Measurements from ENCODE around the gene MYO1G.

Gene MYO1G

GRCh38 chr7:45015313-45015712 is 36.5 kb upstream of the MYO1G start:
- TF ChIP-seq POLR2AphosphoS5 (IDR thresholded peaks at IDR 0.05; ENCODE audit: low read depth, low read length), result no peak
- no peak for TF ChIP-seq POLR2A (IDR thresholded peaks at IDR 0.05; ENCODE audit: low read depth, low read length)
- no peak for TF ChIP-seq TAF1 (IDR thresholded peaks at IDR 0.05; ENCODE audit: borderline replicate concordance, low read depth, low read length)

GRCh38 chr7:45013465-45013967 is 34.7 kb upstream of the MYO1G start:
- FAIRE-seq, result no peak

More at GRCh38 chr7:45015313-45015712, 36.5 kb upstream of the MYO1G start:
- DNase-seq (ENCODE audit: insufficient read length), result no peak
- FAIRE-seq, result peak; percentile 42

GRCh38 chr7:45007571-45008328 is 28.9 kb upstream of the MYO1G start:
- FAIRE-seq, result no peak
- DNase-seq (ENCODE audit: insufficient read length), result no peak
- TF ChIP-seq TAF1 (IDR thresholded peaks at IDR 0.05; ENCODE audit: borderline replicate concordance, low read depth, low read length) (no peak), POLR2AphosphoS5 (IDR thresholded peaks at IDR 0.05; ENCODE audit: low read depth, low read length) (no peak), POLR2A (IDR thresholded peaks at IDR 0.05; ENCODE audit: low read depth, low read length) (no peak)

More at GRCh38 chr7:45013465-45013967, 34.7 kb upstream of the MYO1G start:
- no peak for DNase-seq (ENCODE audit: insufficient read length)
- no peak for TF ChIP-seq TAF1 (IDR thresholded peaks at IDR 0.05; ENCODE audit: borderline replicate concordance, low read depth, low read length)
- no peak for TF ChIP-seq POLR2A (IDR thresholded peaks at IDR 0.05; ENCODE audit: low read depth, low read length)
- no peak for TF ChIP-seq POLR2AphosphoS5 (IDR thresholded peaks at IDR 0.05; ENCODE audit: low read depth, low read length)

- TF ChIP-seq POLR2A (IDR thresholded peaks at IDR 0.05; ENCODE audit: low read depth, low read length), result no peak
- DNase-seq (ENCODE audit: insufficient read length) (no peak), FAIRE-seq (no peak)
Measured at GRCh38 chr7:45007106-45007505, 28.3 kb upstream of the MYO1G start.

DNA sequence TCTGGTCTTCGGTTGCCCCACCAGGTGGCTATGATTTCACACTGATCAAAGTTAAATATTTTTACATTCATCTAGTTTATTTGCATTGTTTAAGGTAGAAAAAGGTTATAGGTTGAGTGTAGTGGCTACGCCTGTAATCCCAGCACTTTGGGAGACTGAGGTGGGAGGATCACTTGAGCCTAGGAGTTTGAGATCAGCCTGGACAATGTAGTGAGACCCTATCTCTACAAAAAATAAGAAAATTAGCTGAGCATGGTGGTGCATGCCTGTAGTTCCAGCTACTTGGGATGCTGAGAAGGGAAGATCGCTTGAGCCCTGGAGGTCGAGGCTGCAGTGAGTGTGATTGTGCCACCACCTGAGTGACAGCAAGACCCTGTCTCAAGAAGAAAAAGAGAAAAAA is 25.0 kb upstream of the MYO1G start:
- TF ChIP-seq POLR2AphosphoS5 (IDR thresholded peaks at IDR 0.05; ENCODE audit: low read depth, low read length) (no peak), POLR2A (IDR thresholded peaks at IDR 0.05; ENCODE audit: low read depth, low read length) (no peak), TAF1 (IDR thresholded peaks at IDR 0.05; ENCODE audit: borderline replicate concordance, low read depth, low read length) (no peak)
- no peak for FAIRE-seq
- no peak for DNase-seq (ENCODE audit: insufficient read length)

DNA sequence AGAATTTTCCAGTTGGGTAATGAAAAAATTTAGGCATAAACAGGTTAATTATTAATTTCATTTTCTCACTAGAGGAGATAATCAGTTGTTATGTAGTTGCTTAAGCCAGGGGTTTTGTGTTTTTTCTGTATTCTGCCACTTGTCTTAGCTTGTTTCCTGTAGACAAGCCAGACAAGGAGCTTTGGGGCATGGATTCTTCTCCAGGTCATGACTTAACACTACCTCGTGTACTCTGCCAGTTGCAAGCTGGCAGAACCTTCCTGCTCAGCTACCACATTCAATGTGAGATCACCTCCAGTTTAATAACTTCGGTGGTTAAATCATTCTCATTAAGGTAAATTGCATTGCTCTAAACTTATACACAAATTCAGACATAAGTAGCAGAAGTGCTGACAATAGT is 23.0 kb upstream of the MYO1G start:
- DNase-seq (ENCODE audit: insufficient read length) (no peak), FAIRE-seq (no peak)
- TF ChIP-seq TAF1 (IDR thresholded peaks at IDR 0.05; ENCODE audit: borderline replicate concordance, low read depth, low read length) (no peak), POLR2AphosphoS5 (IDR thresholded peaks at IDR 0.05; ENCODE audit: low read depth, low read length) (no peak), POLR2A (IDR thresholded peaks at IDR 0.05; ENCODE audit: low read depth, low read length) (no peak)

DNA sequence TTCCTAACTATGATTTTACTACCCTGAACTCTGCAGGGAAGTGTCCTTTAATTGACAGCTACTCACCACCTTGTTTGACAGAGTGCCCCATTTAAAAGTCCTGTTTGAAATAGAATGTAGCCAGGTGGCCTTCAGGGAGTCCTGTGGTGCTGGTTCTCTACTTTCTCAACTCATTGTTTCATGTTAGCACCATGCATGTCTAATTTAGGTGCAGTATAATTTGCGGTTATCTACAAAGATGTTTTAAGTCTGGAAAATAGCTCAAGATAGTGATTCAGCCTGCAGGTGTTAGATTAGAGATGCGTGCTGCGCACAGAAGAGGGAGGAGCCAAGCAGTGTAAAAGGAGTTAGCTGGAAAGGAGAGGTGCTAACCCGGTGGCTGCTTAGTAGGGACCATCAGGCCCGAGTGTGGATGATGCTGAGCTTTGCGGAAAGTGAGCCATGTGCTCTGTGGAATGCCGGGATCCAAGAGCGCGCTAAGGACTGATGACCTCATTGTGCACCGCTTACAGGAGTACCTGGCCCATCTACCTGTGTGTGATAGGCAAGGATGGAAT is 22.4 kb upstream of the MYO1G start:
- no peak for DNase-seq (ENCODE audit: insufficient read length)
- peak; percentile 67 for FAIRE-seq
- TF ChIP-seq POLR2A (IDR thresholded peaks at IDR 0.05; ENCODE audit: low read depth, low read length) (peak; percentile 55), POLR2AphosphoS5 (IDR thresholded peaks at IDR 0.05; ENCODE audit: low read depth, low read length) (0 out of 2 replicates have a peak, but pooled peaks have one; percentile 53), TAF1 (IDR thresholded peaks at IDR 0.05; ENCODE audit: borderline replicate concordance, low read depth, low read length) (no peak)

DNA sequence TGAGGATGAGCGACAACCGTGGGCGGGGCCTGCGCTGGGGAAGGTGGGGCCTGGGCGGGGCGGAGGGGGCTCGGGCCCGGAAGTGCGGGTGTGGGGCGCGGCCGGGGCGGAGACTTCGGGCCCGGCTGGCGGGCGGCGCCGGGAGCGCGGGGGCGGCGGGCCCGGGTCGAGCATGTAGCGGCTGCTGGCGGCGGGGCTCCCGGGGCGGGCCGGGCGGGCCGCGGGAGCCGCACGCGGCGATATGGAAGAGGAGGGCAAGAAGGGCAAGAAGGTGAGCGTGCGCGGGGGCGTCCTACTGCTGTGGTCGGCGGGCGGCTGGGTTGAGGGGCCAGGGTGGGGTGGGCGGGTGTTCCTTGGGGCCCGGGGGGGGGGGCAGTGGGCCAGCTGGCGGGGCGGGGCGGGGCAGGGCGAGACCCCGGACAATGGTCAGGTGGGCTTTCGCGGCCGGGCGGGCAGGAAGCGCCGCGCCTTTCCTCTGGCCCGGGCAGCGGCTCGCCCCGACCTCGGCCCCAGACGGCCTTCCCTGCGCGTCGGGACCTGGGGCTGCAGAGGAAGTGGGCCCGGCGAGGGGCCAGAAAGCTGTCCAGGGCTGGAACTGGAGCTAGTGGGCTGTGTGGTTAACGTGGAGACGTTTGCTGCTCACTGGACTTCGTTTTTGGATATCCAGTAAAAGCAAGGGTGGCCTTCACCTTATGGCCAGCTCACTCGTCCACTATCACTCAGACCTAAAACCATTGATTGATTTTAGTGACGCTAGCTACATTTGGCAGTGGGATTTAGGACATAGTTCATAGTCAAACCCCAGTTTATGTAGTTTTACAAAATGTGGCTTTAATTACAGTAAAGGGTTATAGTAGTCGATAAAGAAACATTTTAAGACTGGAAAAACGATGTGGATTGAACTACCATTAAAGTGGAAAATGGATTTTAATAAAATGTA is 21.5 kb upstream of the MYO1G start, which contains the start of gene CCM2:
Gene CCM2 (plus strand): TSS at position 109 of the 940 bp plus-strand sequence. CDS start 133 bp downstream, at position 242.
- FAIRE-seq, result no peak
- TF ChIP-seq POLR2A (IDR thresholded peaks at IDR 0.05; ENCODE audit: low read depth, low read length) (no peak; the same call in 1 of the 2 replicates), TAF1 (IDR thresholded peaks at IDR 0.05; ENCODE audit: borderline replicate concordance, low read depth, low read length) (no peak), POLR2AphosphoS5 (IDR thresholded peaks at IDR 0.05; ENCODE audit: low read depth, low read length) (no peak)
- no peak for DNase-seq (ENCODE audit: insufficient read length)

DNA sequence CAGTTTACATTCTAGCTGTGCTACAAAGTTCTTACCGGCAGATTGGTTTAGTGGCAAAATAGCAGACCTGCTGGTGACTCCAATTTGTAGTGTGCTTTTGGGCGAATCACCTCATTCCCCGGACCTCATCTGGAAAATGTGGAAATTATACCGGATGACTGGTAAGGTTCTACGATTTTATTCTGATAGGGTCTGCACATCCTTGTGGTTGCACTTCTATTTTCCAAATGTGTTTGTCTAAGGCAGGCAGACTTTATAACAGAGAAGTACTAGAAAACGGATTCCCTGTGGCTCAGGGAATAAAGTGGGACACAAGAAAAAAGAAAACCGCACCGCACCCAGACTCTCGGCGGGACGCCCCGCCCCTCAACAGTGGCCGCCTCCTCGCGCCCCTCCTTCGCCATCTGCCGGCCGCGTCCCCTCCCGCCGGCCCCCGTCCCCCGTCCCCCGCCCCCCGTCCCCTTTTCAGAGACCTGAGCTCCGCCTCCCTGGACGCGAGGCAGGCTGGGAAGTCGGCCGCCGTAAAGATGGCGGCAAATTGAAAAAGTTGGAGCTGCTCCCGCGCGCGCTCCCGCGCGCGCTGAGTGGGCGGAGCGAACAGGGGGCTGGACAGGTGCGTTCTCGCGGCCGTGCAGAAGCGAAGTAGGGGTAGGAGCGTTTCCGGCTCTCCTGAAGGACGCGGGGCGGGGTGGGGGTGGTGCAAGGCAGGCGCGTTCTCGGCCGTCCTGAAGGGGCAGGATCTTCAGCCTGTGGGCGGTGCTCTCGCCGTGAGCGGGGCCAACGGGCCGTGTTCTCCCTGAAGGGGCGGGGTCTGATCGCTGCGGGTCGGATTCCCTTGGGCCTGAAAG is 20.7 kb upstream of the MYO1G start:
- FAIRE-seq (peak; percentile 96), DNase-seq (ENCODE audit: insufficient read length) (peak; percentile 78)
- peak; percentile 10; the same call in 1 of the 2 replicates for TF ChIP-seq POLR2A (IDR thresholded peaks at IDR 0.05; ENCODE audit: low read depth, low read length)
- TF ChIP-seq TAF1 (IDR thresholded peaks at IDR 0.05; ENCODE audit: borderline replicate concordance, low read depth, low read length), result peak; percentile 67; the same call in 1 of the 2 replicates
- TF ChIP-seq POLR2AphosphoS5 (IDR thresholded peaks at IDR 0.05; ENCODE audit: low read depth, low read length), result no peak

GRCh38 chr7:44998153-44998871 is 19.5 kb upstream of the MYO1G start:
- no peak for TF ChIP-seq POLR2A (IDR thresholded peaks at IDR 0.05; ENCODE audit: low read depth, low read length)
- no peak for TF ChIP-seq TAF1 (IDR thresholded peaks at IDR 0.05; ENCODE audit: borderline replicate concordance, low read depth, low read length)
- no peak for TF ChIP-seq POLR2AphosphoS5 (IDR thresholded peaks at IDR 0.05; ENCODE audit: low read depth, low read length)
- DNase-seq (ENCODE audit: insufficient read length) (no peak), FAIRE-seq (no peak)
